Neural cell (in vitro differentiated cells): Measurements from ENCODE around the gene CDH4. TPM values are rescaled to one million over a fixed set of nuclear protein-coding genes. Genes with fewer than 3 reads are reported as not detected.

ENCODE experiments used
- H2AFZ ChIP-seq: fragments of 200-600, 300-800 bp; sonication (generic), shearing (Covaris generic); 2 replicates; pipeline ENCODE4 v1.6.0; 2014; ENCODE audit warnings: low read depth, mild to moderate bottlenecking, antibody characterized with exemption, low read length, moderate library complexity
- H3F3A ChIP-seq: fragments of 200-600 bp; shearing (Covaris generic); 2 replicates; pipeline ENCODE4 v1.6.1; 2016; ENCODE audit warnings: mild to moderate bottlenecking, moderate library complexity, mixed read lengths, antibody characterized with exemption, low read length; ENCODE audit not compliant: insufficient read depth, poor library complexity, severe bottlenecking
- H3K27ac ChIP-seq: fragments of 200-600, 300-800 bp; sonication (generic), shearing (Covaris generic); 2 replicates; pipeline ENCODE4 v1.5.1; 2014; ENCODE audit warnings: mild to moderate bottlenecking, low read length, moderate library complexity
- H3K27me3 ChIP-seq: fragments of 300-800, 200-600 bp; sonication (generic), shearing (Covaris generic); 2 replicates; pipeline ENCODE4 v1.6.0; 2014; ENCODE audit warnings: mild to moderate bottlenecking, low read depth, low read length, moderate library complexity; ENCODE audit not compliant: insufficient read depth
- H3K36me3 ChIP-seq: fragments of 300-800, 200-600 bp; sonication (generic), shearing (Covaris generic); 2 replicates; pipeline ENCODE4 v1.5.1; 2014; ENCODE audit warnings: mild to moderate bottlenecking, antibody characterized with exemption, low read length, moderate library complexity; ENCODE audit not compliant: insufficient read depth
- H3K4me2 ChIP-seq: fragments of 300-800, 200-600 bp; sonication (generic), shearing (Covaris generic); 2 replicates; pipeline ENCODE4 v1.6.0; 2014; ENCODE audit warnings: mild to moderate bottlenecking, low read length
- H3K4me3 ChIP-seq: fragments of 300-800, 200-600 bp; sonication (generic), shearing (Covaris generic); 2 replicates; pipeline ENCODE4 v1.5.1; 2014; ENCODE audit warnings: mild to moderate bottlenecking, low read length, moderate library complexity
- H3K79me2 ChIP-seq: fragments of 200-600 bp; shearing (Covaris generic); replicated peaks from 2 replicates; pipeline ENCODE4 v1.6.0; 2014; ENCODE audit warnings: mild to moderate bottlenecking, low read length, moderate library complexity; ENCODE audit not compliant: insufficient read depth
- H3K9ac ChIP-seq: fragments of 300-800, 200-600 bp; sonication (generic), shearing (Covaris generic); 2 replicates; pipeline ENCODE4 v1.6.1; 2016; ENCODE audit warnings: mild to moderate bottlenecking, low read length, mixed read lengths
- H3K9me2 ChIP-seq: fragments of 200-600 bp; shearing (Covaris generic); 2 replicates; pipeline ENCODE4 v1.6.1; 2016; ENCODE audit warnings: mild to moderate bottlenecking, low read length, mixed read lengths; ENCODE audit not compliant: insufficient read depth
- H3K9me3 ChIP-seq: fragments of 200-600, 300-800 bp; sonication (generic), shearing (Covaris generic); 2 replicates; pipeline ENCODE4 v1.6.1; 2016; ENCODE audit warnings: mild to moderate bottlenecking, mixed run types, low read length, moderate library complexity, mixed read lengths
- H4K20me1 ChIP-seq: fragments of 200-600 bp; shearing (Covaris generic); 2 replicates; pipeline ENCODE4 v1.6.1; 2016; ENCODE audit warnings: mild to moderate bottlenecking, mixed run types; ENCODE audit not compliant: insufficient read depth
- CTCF ChIP-seq: fragments of 450-650 bp; IDR thresholded peaks from 2 replicates; pipeline ENCODE4 v1.5.1; 2014; ENCODE audit warnings: antibody characterized with exemption, mild to moderate bottlenecking, moderate library complexity; ENCODE audit not compliant: poor library complexity, severe bottlenecking
- EP300 ChIP-seq: fragments of 450-650 bp; conservative IDR thresholded peaks from 2 replicates; pipeline ENCODE4 v1.6.1; 2014; ENCODE audit warnings: antibody characterized with exemption, mild to moderate bottlenecking, moderate library complexity; ENCODE audit not compliant: poor library complexity, severe bottlenecking
- EZH2 ChIP-seq: fragments of 200-600, 300-800 bp; shearing (Covaris generic), sonication (generic); IDR thresholded peaks from 2 replicates; pipeline ENCODE4 v1.6.1; 2014; ENCODE audit warnings: antibody characterized with exemption, low read length, borderline replicate concordance, mild to moderate bottlenecking; ENCODE audit not compliant: insufficient read depth, poor library complexity, severe bottlenecking
- MXI1 ChIP-seq: fragments of 450-650 bp; conservative IDR thresholded peaks from 2 replicates; pipeline ENCODE4 v1.6.1; 2014; ENCODE audit warnings: antibody characterized with exemption, mild to moderate bottlenecking; ENCODE audit not compliant: poor library complexity, severe bottlenecking
- POLR2AphosphoS5 ChIP-seq: IDR thresholded peaks from 2 replicates; pipeline ENCODE4 v1.6.1; 2012
- RAD21 ChIP-seq: fragments of 450-650 bp; conservative IDR thresholded peaks from 2 replicates; pipeline ENCODE4 v1.6.1; 2014; ENCODE audit warnings: antibody characterized with exemption, mild to moderate bottlenecking, moderate library complexity
- REST ChIP-seq: IDR thresholded peaks from 2 replicates; pipeline ENCODE4 v1.6.1; 2012; ENCODE audit warnings: borderline replicate concordance
- SMC3 ChIP-seq: fragments of 450-650 bp; conservative IDR thresholded peaks from 2 replicates; pipeline ENCODE4 v1.6.1; 2014; ENCODE audit warnings: antibody characterized with exemption, mild to moderate bottlenecking, moderate library complexity; ENCODE audit not compliant: poor library complexity
- TAF1 ChIP-seq: IDR thresholded peaks from 2 replicates; pipeline ENCODE4 v1.6.1; 2012; ENCODE audit warnings: low read depth
- polyA plus RNA-seq: library from polyadenylated mRNA; depleted of rRNA; stranded (reverse); fragments of >200 nt; gene quantifications from 2 replicates; pipeline ENCODE4 v1.2.3, GENCODE V29; 2014

Gene CDH4
- polyA plus RNA-seq, 1 donor from 2014 or later = 24.6 TPM

GRCh38 chr20:61445138-61445537 is 193.1 kb downstream of the CDH4 start:
- Histone ChIP-seq H2AFZ (no peak overlapping the region), H3K27me3 (no peaks in the 10 kb centered on the region), H3K9me2 (no peaks in the 10 kb centered on the region), H3K27ac (no peak overlapping the region), H3K9ac (no peak overlapping the region), H3K36me3 (no peaks in the 10 kb centered on the region), H3K9me3 (no peaks in the 10 kb centered on the region), H3K4me3 (no peak overlapping the region), H4K20me1 (no peaks in the 10 kb centered on the region), H3K79me2 (no peaks in the 10 kb centered on the region), H3F3A (no peaks in the 10 kb centered on the region), H3K4me2 (no peak overlapping the region)
- TF ChIP-seq CTCF = no peak
- TF ChIP-seq EZH2 = no peak
- no peak for TF ChIP-seq MXI1
- no peak for TF ChIP-seq EP300
- TF ChIP-seq POLR2AphosphoS5 = no peak
- no peak for TF ChIP-seq TAF1
- no peak for TF ChIP-seq RAD21
- TF ChIP-seq REST = no peak
- TF ChIP-seq SMC3 = no peak

- Histone ChIP-seq H3K79me2 (no peaks in the 10 kb centered on the region), H3K4me3 (no peak overlapping the region), H3K9me2 (no peaks in the 10 kb centered on the region), H3K36me3 (no peaks in the 10 kb centered on the region), H3K9ac (no peak overlapping the region), H3K27ac (no peak overlapping the region), H3K4me2 (no peak overlapping the region), H2AFZ (no peak overlapping the region), H3K9me3 (no peaks in the 10 kb centered on the region), H4K20me1 (no peaks in the 10 kb centered on the region), H3K27me3 (no peaks in the 10 kb centered on the region), H3F3A (no peaks in the 10 kb centered on the region)
- TF ChIP-seq POLR2AphosphoS5 = no peak
- no peak for TF ChIP-seq MXI1
- TF ChIP-seq EZH2 = no peak
- TF ChIP-seq RAD21 = no peak
- TF ChIP-seq REST = no peak
- no peak for TF ChIP-seq TAF1
- TF ChIP-seq SMC3 = no peak
- TF ChIP-seq EP300 = no peak
- TF ChIP-seq CTCF = no peak
Measured at GRCh38 chr20:61445741-61446140, 193.7 kb downstream of the CDH4 start.
